HepG2 (cell line): Measurements from ENCODE around the gene MORN3. TPM values are rescaled to one million over a fixed set of nuclear protein-coding genes. Genes with fewer than 3 reads are reported as not detected.

Source experiments
- HES4 ChIP-seq: sonication (generic); formaldehyde crosslinking; IDR thresholded peaks from 2 replicates; pipeline ENCODE4 v1.9.0; 2021; ENCODE audit warnings: mild to moderate bottlenecking, missing genetic modification reagents, borderline replicate concordance
- HOXA3 ChIP-seq: sonication (generic); formaldehyde crosslinking; IDR thresholded peaks from 2 replicates; pipeline ENCODE4 v1.5.0; 2020; ENCODE audit warnings: missing genetic modification reagents
- JDP2 ChIP-seq: sonication (generic); formaldehyde crosslinking; IDR thresholded peaks from 2 replicates; pipeline ENCODE4 v1.8.1; 2022; ENCODE audit warnings: missing genetic modification reagents, borderline replicate concordance
- MBD4 ChIP-seq: IDR thresholded peaks from 2 replicates; pipeline ENCODE4 v1.6.1; 2012; ENCODE audit warnings: low read length, inconsistent platforms, borderline replicate concordance
- ZBTB7B ChIP-seq: sonication (generic); formaldehyde crosslinking; IDR thresholded peaks from 2 replicates; pipeline ENCODE4 v1.4.0; 2020; ENCODE audit warnings: missing genetic modification reagents
- ZKSCAN1 ChIP-seq: fragments of 150-350 bp; IDR thresholded peaks from 2 replicates; pipeline ENCODE4 v1.6.1; 2014; ENCODE audit warnings: low read length
- ZNF264 ChIP-seq: sonication (generic); formaldehyde crosslinking; IDR thresholded peaks from 2 replicates; pipeline ENCODE4 v1.4.0; 2020; ENCODE audit warnings: missing genetic modification reagents
- ZNF441 ChIP-seq: sonication (generic); formaldehyde crosslinking; IDR thresholded peaks from 2 replicates; pipeline ENCODE4 v1.7.0; 2021; ENCODE audit warnings: missing genetic modification reagents, borderline replicate concordance
- ZNF660 ChIP-seq: sonication (generic); formaldehyde crosslinking; IDR thresholded peaks from 2 replicates; pipeline ENCODE4 v1.5.1; 2020; ENCODE audit warnings: mild to moderate bottlenecking, low read depth, missing genetic modification reagents, borderline replicate concordance
- polyA plus RNA-seq, 8 experiments: library from polyadenylated mRNA; depleted of rRNA in 3 of 8; stranded (reverse) in 7 of 8; unstranded in 1 of 8; fragments of >200 nt; fragmentation: Illumina TruSeq in 4 of 8; extraction: Trizol in 4 of 8; gene quantifications; 2 replicates each; pipeline versions ENCODE4 v1.2.1 to v1.2.3, GENCODE V29; 2011 to 2016; ENCODE audit warnings: low read depth in 4 of 8, missing spikeins in 1 of 8, mixed read lengths in 1 of 8; ENCODE audit not compliant: insufficient read depth in 1 of 8
- total RNA-seq, 5 experiments: library from RNA; depleted of rRNA; stranded (reverse); fragments of >200 nt; fragmentation: Illumina TruSeq; extraction: Trizol; gene quantifications; 2 replicates each; pipeline ENCODE4 v1.2.3, GENCODE V29; 2016; ENCODE audit warnings: low read depth in 1 of 5
- TF ChIP-seq, protein P1 (sequence below): sonication (generic); formaldehyde crosslinking; IDR thresholded peaks from 2 replicates; pipeline ENCODE4 v1.4.0; 2020; ENCODE audit warnings: missing genetic modification reagents, borderline replicate concordance
- TF ChIP-seq, protein P2 (sequence below): sonication (generic); formaldehyde crosslinking; IDR thresholded peaks from 2 replicates; pipeline ENCODE4 v1.8.0; 2022; ENCODE audit warnings: missing genetic modification reagents, mild to moderate bottlenecking, borderline replicate concordance
- TF ChIP-seq, protein P3 (sequence below): sonication (generic); formaldehyde crosslinking; conservative IDR thresholded peaks from 2 replicates; pipeline ENCODE4 v1.4.0; 2020; ENCODE audit warnings: mild to moderate bottlenecking, missing genetic modification reagents, moderate library complexity
- TF ChIP-seq, protein P4 (sequence below): sonication (generic); formaldehyde crosslinking; IDR thresholded peaks from 2 replicates; pipeline ENCODE4 v1.9.0; 2022; ENCODE audit warnings: missing genetic modification reagents, mild to moderate bottlenecking, borderline replicate concordance
- TF ChIP-seq, protein P5 (sequence below): sonication (generic); formaldehyde crosslinking; IDR thresholded peaks from 2 replicates; pipeline ENCODE4 v1.8.0; 2022; ENCODE audit warnings: mild to moderate bottlenecking, missing genetic modification reagents; ENCODE audit not compliant: insufficient replicate concordance

MORN3 gene
- total and polyA plus RNA-seq, 2 of the 13 experiments (the other 11 are each of a cell fraction or from before 2014, with no cell fraction given), result 1.1 to 2.0 TPM

DNA sequence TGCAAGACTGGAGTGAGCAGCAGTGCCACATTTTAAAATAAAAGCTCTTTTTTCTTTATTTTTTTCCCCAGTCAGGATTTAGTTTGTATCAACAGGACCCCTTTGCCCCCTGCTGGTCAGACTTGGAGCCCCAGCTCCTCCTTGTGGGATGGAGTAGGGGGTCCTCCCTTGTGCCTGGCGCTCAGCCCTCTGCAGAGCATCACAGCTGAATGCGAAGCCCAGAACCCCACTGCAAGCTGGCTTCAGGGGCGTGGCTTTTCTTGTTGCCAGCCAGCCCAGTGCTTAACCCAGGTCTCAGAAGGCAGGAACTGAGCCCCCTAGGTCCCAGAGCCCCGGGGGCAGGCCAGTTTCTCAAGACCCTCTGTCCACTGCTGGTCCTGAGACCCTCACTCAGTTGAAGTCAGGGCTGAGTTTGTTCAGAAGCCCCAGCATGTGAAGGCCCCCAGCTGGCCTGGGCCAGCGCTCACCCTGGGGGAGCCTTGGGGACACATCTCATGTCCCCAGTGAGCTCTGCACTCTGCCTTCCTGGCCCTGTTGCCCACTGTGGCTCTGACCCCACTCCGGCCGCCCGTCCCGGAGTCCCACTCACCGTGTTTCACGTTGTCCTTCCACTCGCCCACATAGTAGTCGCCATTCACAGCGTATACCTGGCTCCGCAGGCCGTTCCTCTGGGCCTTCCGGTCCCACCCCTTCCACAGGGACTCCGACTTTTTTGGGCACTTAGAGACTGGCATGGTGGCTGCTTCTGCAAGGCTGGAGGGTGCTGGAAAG, 519 bp downstream of the MORN3 start (continued):
- TF ChIP-seq HOXA3, result 0 out of 2 replicates have a peak, but pooled peaks have one; percentile 9
- TF ChIP-seq, protein P1, sequence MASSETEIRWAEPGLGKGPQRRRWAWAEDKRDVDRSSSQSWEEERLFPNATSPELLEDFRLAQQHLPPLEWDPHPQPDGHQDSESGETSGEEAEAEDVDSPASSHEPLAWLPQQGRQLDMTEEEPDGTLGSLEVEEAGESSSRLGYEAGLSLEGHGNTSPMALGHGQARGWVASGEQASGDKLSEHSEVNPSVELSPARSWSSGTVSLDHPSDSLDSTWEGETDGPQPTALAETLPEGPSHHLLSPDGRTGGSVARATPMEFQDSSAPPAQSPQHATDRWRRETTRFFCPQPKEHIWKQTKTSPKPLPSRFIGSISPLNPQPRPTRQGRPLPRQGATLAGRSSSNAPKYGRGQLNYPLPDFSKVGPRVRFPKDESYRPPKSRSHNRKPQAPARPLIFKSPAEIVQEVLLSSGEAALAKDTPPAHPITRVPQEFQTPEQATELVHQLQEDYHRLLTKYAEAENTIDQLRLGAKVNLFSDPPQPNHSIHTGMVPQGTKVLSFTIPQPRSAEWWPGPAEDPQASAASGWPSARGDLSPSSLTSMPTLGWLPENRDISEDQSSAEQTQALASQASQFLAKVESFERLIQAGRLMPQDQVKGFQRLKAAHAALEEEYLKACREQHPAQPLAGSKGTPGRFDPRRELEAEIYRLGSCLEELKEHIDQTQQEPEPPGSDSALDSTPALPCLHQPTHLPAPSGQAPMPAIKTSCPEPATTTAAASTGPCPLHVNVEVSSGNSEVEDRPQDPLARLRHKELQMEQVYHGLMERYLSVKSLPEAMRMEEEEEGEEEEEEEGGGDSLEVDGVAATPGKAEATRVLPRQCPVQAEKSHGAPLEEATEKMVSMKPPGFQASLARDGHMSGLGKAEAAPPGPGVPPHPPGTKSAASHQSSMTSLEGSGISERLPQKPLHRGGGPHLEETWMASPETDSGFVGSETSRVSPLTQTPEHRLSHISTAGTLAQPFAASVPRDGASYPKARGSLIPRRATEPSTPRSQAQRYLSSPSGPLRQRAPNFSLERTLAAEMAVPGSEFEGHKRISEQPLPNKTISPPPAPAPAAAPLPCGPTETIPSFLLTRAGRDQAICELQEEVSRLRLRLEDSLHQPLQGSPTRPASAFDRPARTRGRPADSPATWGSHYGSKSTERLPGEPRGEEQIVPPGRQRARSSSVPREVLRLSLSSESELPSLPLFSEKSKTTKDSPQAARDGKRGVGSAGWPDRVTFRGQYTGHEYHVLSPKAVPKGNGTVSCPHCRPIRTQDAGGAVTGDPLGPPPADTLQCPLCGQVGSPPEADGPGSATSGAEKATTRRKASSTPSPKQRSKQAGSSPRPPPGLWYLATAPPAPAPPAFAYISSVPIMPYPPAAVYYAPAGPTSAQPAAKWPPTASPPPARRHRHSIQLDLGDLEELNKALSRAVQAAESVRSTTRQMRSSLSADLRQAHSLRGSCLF, result no peak
- 0 out of 2 replicates have a peak, but pooled peaks have one; percentile 33 for TF ChIP-seq ZBTB7B
- TF ChIP-seq MBD4, result no peak
- no peak for TF ChIP-seq ZKSCAN1
- TF ChIP-seq, protein P2, sequence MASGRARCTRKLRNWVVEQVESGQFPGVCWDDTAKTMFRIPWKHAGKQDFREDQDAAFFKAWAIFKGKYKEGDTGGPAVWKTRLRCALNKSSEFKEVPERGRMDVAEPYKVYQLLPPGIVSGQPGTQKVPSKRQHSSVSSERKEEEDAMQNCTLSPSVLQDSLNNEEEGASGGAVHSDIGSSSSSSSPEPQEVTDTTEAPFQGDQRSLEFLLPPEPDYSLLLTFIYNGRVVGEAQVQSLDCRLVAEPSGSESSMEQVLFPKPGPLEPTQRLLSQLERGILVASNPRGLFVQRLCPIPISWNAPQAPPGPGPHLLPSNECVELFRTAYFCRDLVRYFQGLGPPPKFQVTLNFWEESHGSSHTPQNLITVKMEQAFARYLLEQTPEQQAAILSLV, result no peak
- TF ChIP-seq, protein P3, sequence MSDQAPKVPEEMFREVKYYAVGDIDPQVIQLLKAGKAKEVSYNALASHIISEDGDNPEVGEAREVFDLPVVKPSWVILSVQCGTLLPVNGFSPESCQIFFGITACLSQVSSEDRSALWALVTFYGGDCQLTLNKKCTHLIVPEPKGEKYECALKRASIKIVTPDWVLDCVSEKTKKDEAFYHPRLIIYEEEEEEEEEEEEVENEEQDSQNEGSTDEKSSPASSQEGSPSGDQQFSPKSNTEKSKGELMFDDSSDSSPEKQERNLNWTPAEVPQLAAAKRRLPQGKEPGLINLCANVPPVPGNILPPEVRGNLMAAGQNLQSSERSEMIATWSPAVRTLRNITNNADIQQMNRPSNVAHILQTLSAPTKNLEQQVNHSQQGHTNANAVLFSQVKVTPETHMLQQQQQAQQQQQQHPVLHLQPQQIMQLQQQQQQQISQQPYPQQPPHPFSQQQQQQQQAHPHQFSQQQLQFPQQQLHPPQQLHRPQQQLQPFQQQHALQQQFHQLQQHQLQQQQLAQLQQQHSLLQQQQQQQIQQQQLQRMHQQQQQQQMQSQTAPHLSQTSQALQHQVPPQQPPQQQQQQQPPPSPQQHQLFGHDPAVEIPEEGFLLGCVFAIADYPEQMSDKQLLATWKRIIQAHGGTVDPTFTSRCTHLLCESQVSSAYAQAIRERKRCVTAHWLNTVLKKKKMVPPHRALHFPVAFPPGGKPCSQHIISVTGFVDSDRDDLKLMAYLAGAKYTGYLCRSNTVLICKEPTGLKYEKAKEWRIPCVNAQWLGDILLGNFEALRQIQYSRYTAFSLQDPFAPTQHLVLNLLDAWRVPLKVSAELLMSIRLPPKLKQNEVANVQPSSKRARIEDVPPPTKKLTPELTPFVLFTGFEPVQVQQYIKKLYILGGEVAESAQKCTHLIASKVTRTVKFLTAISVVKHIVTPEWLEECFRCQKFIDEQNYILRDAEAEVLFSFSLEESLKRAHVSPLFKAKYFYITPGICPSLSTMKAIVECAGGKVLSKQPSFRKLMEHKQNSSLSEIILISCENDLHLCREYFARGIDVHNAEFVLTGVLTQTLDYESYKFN (CRISPR knock-in tag), result no peak
- TF ChIP-seq, protein P4, sequence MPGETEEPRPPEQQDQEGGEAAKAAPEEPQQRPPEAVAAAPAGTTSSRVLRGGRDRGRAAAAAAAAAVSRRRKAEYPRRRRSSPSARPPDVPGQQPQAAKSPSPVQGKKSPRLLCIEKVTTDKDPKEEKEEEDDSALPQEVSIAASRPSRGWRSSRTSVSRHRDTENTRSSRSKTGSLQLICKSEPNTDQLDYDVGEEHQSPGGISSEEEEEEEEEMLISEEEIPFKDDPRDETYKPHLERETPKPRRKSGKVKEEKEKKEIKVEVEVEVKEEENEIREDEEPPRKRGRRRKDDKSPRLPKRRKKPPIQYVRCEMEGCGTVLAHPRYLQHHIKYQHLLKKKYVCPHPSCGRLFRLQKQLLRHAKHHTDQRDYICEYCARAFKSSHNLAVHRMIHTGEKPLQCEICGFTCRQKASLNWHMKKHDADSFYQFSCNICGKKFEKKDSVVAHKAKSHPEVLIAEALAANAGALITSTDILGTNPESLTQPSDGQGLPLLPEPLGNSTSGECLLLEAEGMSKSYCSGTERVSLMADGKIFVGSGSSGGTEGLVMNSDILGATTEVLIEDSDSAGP (CRISPR knock-in tag), result no peak
- no peak for TF ChIP-seq ZNF264 (CRISPR knock-in tag)
- TF ChIP-seq ZNF441 (CRISPR knock-in tag), result no peak
- no peak for TF ChIP-seq HES4 (CRISPR knock-in tag)
- TF ChIP-seq, protein P5, sequence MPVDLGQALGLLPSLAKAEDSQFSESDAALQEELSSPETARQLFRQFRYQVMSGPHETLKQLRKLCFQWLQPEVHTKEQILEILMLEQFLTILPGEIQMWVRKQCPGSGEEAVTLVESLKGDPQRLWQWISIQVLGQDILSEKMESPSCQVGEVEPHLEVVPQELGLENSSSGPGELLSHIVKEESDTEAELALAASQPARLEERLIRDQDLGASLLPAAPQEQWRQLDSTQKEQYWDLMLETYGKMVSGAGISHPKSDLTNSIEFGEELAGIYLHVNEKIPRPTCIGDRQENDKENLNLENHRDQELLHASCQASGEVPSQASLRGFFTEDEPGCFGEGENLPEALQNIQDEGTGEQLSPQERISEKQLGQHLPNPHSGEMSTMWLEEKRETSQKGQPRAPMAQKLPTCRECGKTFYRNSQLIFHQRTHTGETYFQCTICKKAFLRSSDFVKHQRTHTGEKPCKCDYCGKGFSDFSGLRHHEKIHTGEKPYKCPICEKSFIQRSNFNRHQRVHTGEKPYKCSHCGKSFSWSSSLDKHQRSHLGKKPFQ (CRISPR knock-in tag), result no peak
- TF ChIP-seq ZNF660 (CRISPR knock-in tag), result no peak
- no peak for TF ChIP-seq JDP2 (CRISPR knock-in tag)
